CD4-positive, alpha-beta T cell treated with Interleukin-10 for 1 hour (primary cell): ENCODE measurements around the gene PTBP3.
"Not testable (repeated sequence)": the region's sequence is repeated elsewhere in the genome, so short reads cannot be mapped to it uniquely, and the experiment has no call there.

Experiments
- DNase-seq: peaks from one replicate; pipeline ENCODE4 v3.0.0-alpha.2; 2020

Gene PTBP3, protein sequence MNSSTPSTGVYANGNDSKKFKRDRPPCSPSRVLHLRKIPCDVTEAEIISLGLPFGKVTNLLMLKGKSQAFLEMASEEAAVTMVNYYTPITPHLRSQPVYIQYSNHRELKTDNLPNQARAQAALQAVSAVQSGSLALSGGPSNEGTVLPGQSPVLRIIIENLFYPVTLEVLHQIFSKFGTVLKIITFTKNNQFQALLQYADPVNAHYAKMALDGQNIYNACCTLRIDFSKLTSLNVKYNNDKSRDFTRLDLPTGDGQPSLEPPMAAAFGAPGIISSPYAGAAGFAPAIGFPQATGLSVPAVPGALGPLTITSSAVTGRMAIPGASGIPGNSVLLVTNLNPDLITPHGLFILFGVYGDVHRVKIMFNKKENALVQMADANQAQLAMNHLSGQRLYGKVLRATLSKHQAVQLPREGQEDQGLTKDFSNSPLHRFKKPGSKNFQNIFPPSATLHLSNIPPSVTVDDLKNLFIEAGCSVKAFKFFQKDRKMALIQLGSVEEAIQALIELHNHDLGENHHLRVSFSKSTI

DNA sequence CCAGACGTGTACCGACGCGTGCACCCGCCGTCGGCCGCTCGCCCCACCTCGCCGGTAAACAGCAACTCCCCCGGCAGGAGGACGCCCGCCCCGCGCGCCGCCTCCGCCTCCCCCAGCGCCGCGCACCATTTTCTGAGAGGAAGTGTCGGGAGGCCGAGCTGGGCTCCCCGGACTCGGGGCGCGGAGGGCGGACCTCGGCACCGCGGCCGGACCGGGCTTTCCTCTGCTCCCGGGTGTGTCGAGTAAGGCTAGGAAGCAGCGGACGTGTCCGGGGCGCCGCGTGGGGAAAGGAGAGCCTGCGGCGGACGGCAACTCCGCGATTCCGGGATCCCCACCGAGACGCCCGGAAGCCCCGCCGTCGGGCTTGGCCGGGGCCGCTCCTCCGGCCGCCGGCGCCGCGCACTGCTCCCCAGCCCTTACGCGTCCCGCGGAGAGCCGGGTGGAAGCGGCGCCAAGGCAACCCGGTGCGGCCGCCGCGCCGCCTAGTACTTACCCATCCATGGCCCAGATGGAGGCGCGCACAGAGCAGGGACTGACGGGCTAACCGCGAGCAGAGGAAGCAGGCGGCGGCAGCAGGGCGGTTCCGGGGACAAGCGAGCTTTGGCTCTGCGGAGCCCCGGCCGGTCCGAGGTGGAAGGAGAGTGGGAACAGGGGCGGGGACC, at the start of gene PTBP3:
PTBP3 (minus strand) TSS at position 643 of the 662 bp plus-strand sequence. CDS start 35,754 bp downstream, outside the sequence.
- peak; percentile 81 for DNase-seq

DNA sequence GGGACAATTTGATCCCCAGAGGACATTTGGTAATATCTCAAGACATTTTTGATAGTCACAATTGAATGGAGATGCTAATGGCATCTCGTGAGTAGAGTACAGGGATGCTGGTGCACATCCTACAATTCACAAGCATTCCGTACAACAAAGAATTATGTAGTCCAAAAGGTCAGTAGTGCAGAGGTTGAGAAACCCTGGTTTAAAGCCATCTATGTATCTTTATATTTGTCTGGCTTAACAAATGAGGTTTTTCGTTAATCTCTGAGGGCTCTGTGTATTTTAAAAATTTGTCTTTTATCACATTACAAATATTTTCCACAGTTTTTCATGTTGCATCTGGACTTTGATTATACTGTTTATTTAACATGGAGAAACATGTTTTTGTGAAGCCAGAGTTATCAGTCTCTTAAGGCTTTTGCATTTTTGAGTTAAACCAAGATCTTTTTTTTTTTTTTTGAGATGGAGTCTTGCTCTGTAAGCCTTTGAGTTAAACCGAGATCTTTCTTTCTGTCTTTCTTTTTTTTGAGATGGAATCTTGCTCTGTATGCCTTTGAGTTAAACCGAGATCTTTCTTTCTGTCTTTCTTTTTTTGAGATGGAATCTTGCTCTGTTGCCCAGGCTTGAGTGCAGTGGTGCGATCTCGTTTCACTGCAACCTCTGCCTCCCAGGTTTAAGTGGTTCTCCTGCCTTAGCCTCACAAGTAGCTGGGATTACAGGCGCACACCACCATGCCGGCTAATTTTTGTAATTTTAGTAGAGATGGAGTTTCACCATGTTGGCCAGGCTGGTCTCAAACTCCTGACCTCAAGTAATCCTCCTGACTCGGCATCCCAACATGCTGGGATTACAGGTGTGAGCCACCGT, 49.3 kb upstream of the PTBP3 start:
- no peak for DNase-seq

DNA sequence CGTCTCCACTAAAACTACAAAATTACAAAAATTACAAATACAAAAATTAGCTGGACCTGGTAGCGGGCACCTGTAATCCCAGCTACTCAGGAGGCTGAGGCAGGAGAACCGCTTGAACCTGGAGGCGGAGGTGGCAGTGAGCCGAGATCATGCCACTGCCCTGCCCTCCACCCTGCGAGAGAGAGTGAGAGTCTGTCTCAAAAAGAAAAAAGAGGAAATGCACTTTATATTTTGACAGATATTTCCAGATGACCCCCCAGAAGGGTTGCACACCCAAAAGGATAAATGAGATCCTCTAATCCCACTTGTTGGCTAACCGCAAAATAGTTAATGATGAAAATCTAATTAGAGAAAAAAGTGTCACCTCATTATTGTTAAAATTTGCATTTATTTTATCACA, 48.6 kb upstream of the PTBP3 start:
- DNase-seq: no peak

GRCh38 chr9:112380825-112381221, 47.4 kb upstream of the PTBP3 start:
- no peak for DNase-seq

DNA sequence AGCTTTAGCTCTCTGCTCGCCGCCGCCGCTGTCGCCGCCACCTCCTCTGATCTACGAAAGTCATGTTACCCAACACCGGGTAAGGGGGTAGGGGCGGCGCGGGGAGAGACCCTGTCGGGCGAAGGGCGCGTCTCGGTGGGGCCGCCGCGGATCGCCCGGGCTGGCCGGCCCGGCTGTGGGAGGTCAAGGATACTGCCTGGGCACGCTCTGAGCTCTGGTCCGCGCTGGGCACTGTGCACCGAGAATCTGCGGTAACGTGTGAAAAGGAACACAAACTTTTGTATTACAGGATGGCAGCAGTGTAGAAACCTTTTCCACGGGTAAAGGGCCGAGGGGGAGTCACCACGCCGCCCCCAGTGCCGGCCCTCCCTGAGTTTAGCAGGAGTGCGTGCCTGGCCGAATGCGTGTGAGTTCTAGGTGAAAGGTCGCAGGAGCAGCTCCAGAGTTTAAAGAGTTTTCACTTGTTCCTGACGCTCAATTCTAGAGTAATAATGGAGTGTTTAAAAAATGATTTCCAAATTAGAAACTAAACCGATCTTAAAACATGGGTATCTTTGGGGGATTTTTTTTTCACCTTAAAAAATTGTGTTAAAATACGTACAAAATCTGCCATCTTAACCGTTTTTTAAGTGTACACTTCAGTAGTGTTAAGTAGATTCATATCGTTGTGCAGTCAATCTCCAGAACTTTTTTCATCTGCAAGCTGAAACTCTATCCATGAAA, 46.8 kb upstream of the PTBP3 start, which contains the start of gene HSDL2:
HSDL2 (plus strand) TSS at position 7 of the 723 bp plus-strand sequence; CDS start at position 63, 56 bp downstream.
- DNase-seq: peak; percentile 18

- DNase-seq: peak; percentile 98
Measured at GRCh38 chr9:112379177-112380101, 46.0 kb upstream of the PTBP3 start.

DNA sequence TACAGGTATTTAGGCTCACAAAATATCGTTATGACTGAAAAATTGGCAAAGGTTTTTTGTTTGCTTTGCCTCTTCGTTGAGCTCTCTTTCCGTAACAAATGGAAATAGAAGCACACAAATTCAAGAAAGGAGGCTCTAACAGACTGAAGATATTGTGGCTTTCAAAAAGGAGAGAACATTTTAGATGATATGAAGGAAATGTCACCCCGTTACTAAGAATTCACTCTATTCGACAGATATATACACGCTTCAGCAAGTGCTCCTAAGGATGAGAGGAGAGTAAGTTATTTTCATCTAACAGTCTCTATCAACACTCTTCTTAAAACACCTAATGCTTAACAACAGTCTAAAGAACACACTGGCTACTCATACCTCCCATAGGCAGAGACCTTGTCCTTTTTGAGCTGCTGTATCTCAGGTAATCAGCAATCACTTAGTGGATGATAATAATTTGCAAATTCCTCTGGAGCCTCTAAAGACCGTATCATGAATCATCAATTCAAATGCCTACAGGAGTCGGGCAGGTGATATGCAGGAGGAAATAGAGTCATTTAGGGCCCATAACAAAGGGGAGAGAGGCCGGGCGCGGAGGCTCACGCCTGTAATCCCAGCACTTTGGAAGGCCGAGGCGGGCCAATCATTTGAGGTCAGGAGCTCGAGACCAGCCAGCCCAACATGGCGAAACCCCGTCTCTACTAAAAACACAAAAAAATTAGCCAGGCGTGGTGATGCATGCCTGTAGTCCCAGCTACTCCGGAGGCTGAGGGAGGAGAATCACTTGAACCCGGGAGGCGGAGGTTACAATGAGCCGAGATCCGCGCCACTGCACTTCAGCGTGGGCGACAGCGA, 45.1 kb upstream of the PTBP3 start:
- DNase-seq: peak; percentile 6

- DNase-seq: no peak
Measured at GRCh38 chr9:112377684-112378327, 44.4 kb upstream of the PTBP3 start.

- peak; percentile 6 for DNase-seq
Measured at GRCh38 chr9:112377087-112377486, 43.7 kb upstream of the PTBP3 start.

DNA sequence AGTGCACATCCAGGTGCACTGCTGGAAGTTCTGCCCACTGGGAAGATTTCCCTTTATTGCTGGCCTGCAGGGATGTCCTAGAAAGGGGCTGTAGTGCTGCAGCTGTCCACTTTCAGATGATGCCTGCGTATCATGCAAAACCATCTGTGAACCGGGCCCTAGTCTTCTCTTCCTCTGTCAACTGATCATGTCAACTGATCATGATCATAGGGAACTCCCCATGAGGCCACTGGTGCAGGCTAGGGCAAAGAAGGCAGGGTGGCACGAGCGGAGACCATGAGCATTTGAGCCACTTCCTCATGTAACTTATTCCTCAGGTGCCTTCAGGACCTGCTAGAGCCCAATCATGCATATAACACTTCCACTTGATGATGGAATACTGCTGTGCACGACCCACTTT, 41.9 kb upstream of the PTBP3 start:
- no peak for DNase-seq

- DNase-seq: not testable (repeated sequence)
Measured at GRCh38 chr9:112374232-112374631, 40.8 kb upstream of the PTBP3 start.

GRCh38 chr9:112373666-112374065, 40.2 kb upstream of the PTBP3 start:
- not testable (repeated sequence) for DNase-seq

GRCh38 chr9:112371060-112371459, 37.6 kb upstream of the PTBP3 start:
- no peak for DNase-seq

DNA sequence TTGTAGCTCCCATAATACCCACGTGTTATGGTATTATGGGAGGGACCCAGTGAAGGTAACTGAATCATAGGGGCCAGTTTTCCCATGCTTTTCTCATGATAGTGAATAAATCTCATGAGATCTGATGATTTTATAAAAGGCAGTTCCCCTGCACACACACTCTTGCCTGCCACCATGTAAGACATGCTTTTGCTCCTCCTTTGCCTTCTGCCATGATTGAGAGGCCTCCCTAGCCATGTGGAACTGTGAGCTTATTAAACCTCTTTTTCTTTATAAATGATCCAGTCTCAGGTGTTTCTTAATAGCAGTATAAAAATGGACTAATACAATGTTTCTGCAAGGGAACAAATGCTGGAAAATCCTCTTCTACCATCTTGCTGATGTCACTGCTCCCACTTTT, 36.4 kb upstream of the PTBP3 start:
- DNase-seq: no peak

DNA sequence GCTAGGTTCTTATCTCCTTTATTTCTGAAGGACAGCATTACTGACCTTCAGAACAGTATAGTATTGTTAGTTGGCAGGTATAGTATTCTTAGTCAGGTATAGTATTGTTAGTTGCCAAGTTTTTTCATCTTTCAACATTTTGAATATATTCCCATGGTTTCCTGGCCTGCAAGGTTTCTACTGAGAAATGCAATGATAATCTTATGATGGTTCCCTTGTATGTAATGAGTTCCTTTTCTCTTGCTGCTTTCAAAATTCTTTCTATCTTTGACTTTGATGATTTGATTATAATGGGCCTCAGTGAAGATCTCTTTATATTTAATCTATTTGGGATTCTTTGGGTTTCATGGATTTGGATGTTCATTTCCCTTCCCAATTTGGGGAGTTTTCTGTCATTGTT, 34.0 kb upstream of the PTBP3 start:
- DNase-seq: no peak

- DNase-seq: no peak
Measured at GRCh38 chr9:112366591-112366990, 33.2 kb upstream of the PTBP3 start.

- DNase-seq: not testable (repeated sequence)
Measured at GRCh38 chr9:112365257-112365656, 31.8 kb upstream of the PTBP3 start.

DNA sequence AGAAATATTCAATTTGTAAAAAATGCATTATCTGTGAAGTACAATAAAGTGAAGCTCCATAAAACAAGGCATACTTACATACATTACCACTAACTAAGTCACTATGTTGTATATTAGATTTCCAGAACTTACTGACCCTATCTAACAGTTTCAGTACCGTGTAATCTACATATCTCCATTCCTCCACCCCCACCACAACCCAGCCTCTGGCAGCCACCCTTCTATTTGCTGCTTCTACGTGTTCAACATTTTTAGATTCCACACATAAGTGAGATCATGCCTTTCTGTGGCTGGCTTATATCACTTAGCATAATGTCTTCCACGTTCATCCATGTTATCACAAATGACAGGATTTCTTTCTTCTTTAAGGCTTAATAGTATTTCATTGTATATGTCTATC, 31.3 kb upstream of the PTBP3 start:
- no peak for DNase-seq

GRCh38 chr9:112361601-112362000, 28.2 kb upstream of the PTBP3 start:
- peak; percentile 69 for DNase-seq
